Hematopoietic multipotent progenitor cell treated with erythropoietin and hydrocortisone succinate and interleukin-3 and kit ligand, for 15 days (in vitro differentiated cells): ENCODE measurements around the gene LRRC3.
A peak's percentile ranks its signal among the peaks of the same experiment; 100 is the strongest.
"Not testable (repeated sequence)": the region's sequence is repeated elsewhere in the genome, so short reads cannot be mapped to it uniquely, and the experiment has no call there.

Experiments
- DNase-seq: peaks from one replicate; pipeline ENCODE4 v3.0.0-alpha.2; 2015; ENCODE audit warnings: low spot score

The LRRC3 gene

GRCh38 chr21:44478801-44479167 lies 23.5 kb downstream of the LRRC3 start:
- no peak for DNase-seq

- not testable (repeated sequence) for DNase-seq
These were observed 24.4 kb downstream of the LRRC3 start for GRCh38 chr21:44479556-44480199.

- no peak for DNase-seq
These were observed 25.1 kb downstream of the LRRC3 start for GRCh38 chr21:44480200-44481053.

- no peak for DNase-seq
These were observed 27.4 kb downstream of the LRRC3 start for GRCh38 chr21:44482581-44483287.

- DNase-seq: no peak
These were observed 28.3 kb downstream of the LRRC3 start for GRCh38 chr21:44483288-44484237.

- no peak for DNase-seq
These were observed 29.4 kb downstream of the LRRC3 start for GRCh38 chr21:44484498-44485253.

GRCh38 chr21:44485254-44485793 lies 30.0 kb downstream of the LRRC3 start:
- DNase-seq: no peak

- no peak for DNase-seq
These were observed 30.5 kb downstream of the LRRC3 start for GRCh38 chr21:44485796-44486195.

GRCh38 chr21:44486302-44486701 lies 31.0 kb downstream of the LRRC3 start:
- DNase-seq: no peak

- DNase-seq: peak; percentile 36
These were observed 32.5 kb downstream of the LRRC3 start for GRCh38 chr21:44487831-44488230.

GRCh38 chr21:44489962-44490361 lies 34.7 kb downstream of the LRRC3 start:
- no peak for DNase-seq

- DNase-seq: no peak
These were observed 35.1 kb downstream of the LRRC3 start for GRCh38 chr21:44490405-44490804.

- no peak for DNase-seq
These were observed 35.5 kb downstream of the LRRC3 start for GRCh38 chr21:44490816-44491215.

- DNase-seq: no peak
These were observed 37.5 kb downstream of the LRRC3 start for GRCh38 chr21:44492567-44493385.

- DNase-seq: no peak
These were observed 39.1 kb downstream of the LRRC3 start for GRCh38 chr21:44494418-44494817.

GRCh38 chr21:44494956-44495355 lies 39.6 kb downstream of the LRRC3 start:
- no peak for DNase-seq

GRCh38 chr21:44495611-44496563 lies 40.6 kb downstream of the LRRC3 start:
- DNase-seq: no peak
